Measurements from ENCODE around the gene GANAB. TPM values are rescaled to one million over a fixed set of nuclear protein-coding genes. Genes with fewer than 3 reads are reported as not detected.

Gene GANAB
- total RNA-seq, 1 experiment from 2014 or later: 274 TPM

GRCh38 chr11:62601122-62601371, 45.4 kb downstream of the GANAB start:
- Histone ChIP-seq H3K36me3 (ENCODE audit: low read depth, low read length) (peaks cover 30% of the 10 kb centered on the region), H3K4me1 (ENCODE audit: insufficient read depth, low read length) (peaks cover 21% of the 10 kb centered on the region), H3K4me3 (ENCODE audit: low read length) (peak overlapping the region; percentile 93), H3F3A (ENCODE audit: low read length, unreplicated experiment) (no peaks in the 10 kb centered on the region), H4K20me1 (ENCODE audit: low read length) (no peaks in the 10 kb centered on the region), H3K9ac (ENCODE audit: low read length) (peak overlapping the region; percentile 98), H3K27me3 (ENCODE audit: low read length) (no peaks in the 10 kb centered on the region), H2AFZ (ENCODE audit: low read length) (peak overlapping the region; percentile 88), H3K27ac (ENCODE audit: low read length) (peak overlapping the region; percentile 69), H3K4me2 (ENCODE audit: low read length) (peak overlapping the region; percentile 99), H3K9me2 (replicated peaks; ENCODE audit: low read length) (no peaks in the 10 kb centered on the region), H3K79me2 (ENCODE audit: low read length) (peaks cover 43% of the 10 kb centered on the region), H3K9me3 (ENCODE audit: low read length) (no peaks in the 10 kb centered on the region)
- ChIA-PET CTCF (interaction anchor here (0.5 to 1.7 kb wide), 4 partner anchors 10 to 176 kb away, joined by 3 to 7 read pairs (median 4); partner anchors contain the start of gene TUT1), POLR2A (ENCODE audit: unreplicated experiment) (interaction anchor here (1.1 to 1.7 kb wide), 3 partner anchors 9 to 64 kb away, joined by 5 to 29 read pairs (median 7); partner anchors contain the start of genes C11orf98, CSKMT, EEF1G and TUT1)
- no TSS peak for BruUV-seq (replicated peaks)
- TF ChIP-seq EZH2phosphoT487 (IDR thresholded peaks at IDR 0.05; ENCODE audit: borderline replicate concordance, low read length): no peak
- no peak for TF ChIP-seq EZH2 (IDR thresholded peaks at IDR 0.05; ENCODE audit: low read length, unreplicated experiment)
- no peak for TF ChIP-seq CTCF (conservative IDR thresholded peaks at IDR 0.05; ENCODE audit: low read depth, low read length)
- ATAC-seq (peak; percentile 21), DNase-seq (peak; percentile 35)
- intact Hi-C loops (cut with micrococcal nuclease): loop anchor here (5.0 kb wide), 1 partner anchor 71 kb away; the partner anchor contains the start of genes LBHD1 and UQCC3

GRCh38 chr11:62600367-62601121, 45.9 kb downstream of the GANAB start:
- peaks cover 21% of the 10 kb centered on the region for H3K4me1 ChIP-seq (ENCODE audit: insufficient read depth, low read length)
- H2AFZ ChIP-seq (ENCODE audit: low read length): peak overlapping the region; percentile 88
- DNase-seq (no peak), ATAC-seq (no peak)
- no peaks in the 10 kb centered on the region for H3F3A ChIP-seq (ENCODE audit: low read length, unreplicated experiment)
- H4K20me1 ChIP-seq (ENCODE audit: low read length): no peaks in the 10 kb centered on the region
- H3K36me3 ChIP-seq (ENCODE audit: low read depth, low read length): peaks cover 35% of the 10 kb centered on the region
- H3K4me2 ChIP-seq (ENCODE audit: low read length): peak overlapping the region; percentile 99
- intact Hi-C loops (cut with micrococcal nuclease): loop anchor here (5.0 kb wide), 1 partner anchor 72 kb away; the partner anchor contains the start of genes LBHD1 and UQCC3
- peak overlapping the region; percentile 93 for H3K4me3 ChIP-seq (ENCODE audit: low read length)
- ChIA-PET CTCF (interaction anchor here (1.0 to 1.7 kb wide), 2 partner anchors 11 to 176 kb away, joined by 3 to 7 read pairs; no protein-coding TSS in a partner anchor), POLR2A (ENCODE audit: unreplicated experiment) (interaction anchor here (1.7 kb wide), 1 partner anchor 9 kb away, joined by 29 read pairs; the partner anchor contains the start of gene TUT1)
- H3K9ac ChIP-seq (ENCODE audit: low read length): peak overlapping the region; percentile 98
- peaks cover 43% of the 10 kb centered on the region for H3K79me2 ChIP-seq (ENCODE audit: low read length)
- no peaks in the 10 kb centered on the region for H3K9me3 ChIP-seq (ENCODE audit: low read length)
- no TSS peak for BruUV-seq (replicated peaks)
- H3K27ac ChIP-seq (ENCODE audit: low read length): peak overlapping the region; percentile 69
- TF ChIP-seq EZH2 (IDR thresholded peaks at IDR 0.05; ENCODE audit: low read length, unreplicated experiment) (no peak), EZH2phosphoT487 (IDR thresholded peaks at IDR 0.05; ENCODE audit: borderline replicate concordance, low read length) (no peak)
- no peaks in the 10 kb centered on the region for H3K27me3 ChIP-seq (ENCODE audit: low read length)
- no peaks in the 10 kb centered on the region for H3K9me2 ChIP-seq (replicated peaks; ENCODE audit: low read length)

- peaks cover 42% of the 10 kb centered on the region for H3K36me3 ChIP-seq (ENCODE audit: low read depth, low read length)
- intact Hi-C loops (cut with micrococcal nuclease): loop anchor here (1.0 to 5.0 kb wide), 2 partner anchors 9 to 72 kb away; partner anchors contain the start of genes LBHD1, TUT1 and UQCC3
- BruUV-seq (replicated peaks): TSS peak; percentile 38
- H3F3A ChIP-seq (ENCODE audit: low read length, unreplicated experiment): no peaks in the 10 kb centered on the region
- no peaks in the 10 kb centered on the region for H3K27me3 ChIP-seq (ENCODE audit: low read length)
- H3K4me3 ChIP-seq (ENCODE audit: low read length): peak overlapping the region; percentile 93
- H3K9me3 ChIP-seq (ENCODE audit: low read length): no peaks in the 10 kb centered on the region
- no peaks in the 10 kb centered on the region for H4K20me1 ChIP-seq (ENCODE audit: low read length)
- no peak for DNase-seq
- peaks cover 43% of the 10 kb centered on the region for H3K79me2 ChIP-seq (ENCODE audit: low read length)
- no peak overlapping the region for H2AFZ ChIP-seq (ENCODE audit: low read length)
- peaks cover 21% of the 10 kb centered on the region for H3K4me1 ChIP-seq (ENCODE audit: insufficient read depth, low read length)
- H3K9me2 ChIP-seq (replicated peaks; ENCODE audit: low read length): no peaks in the 10 kb centered on the region
- ChIA-PET CTCF (interaction anchor here (1.0 kb wide), 1 partner anchor 12 kb away, joined by 3 read pairs; no protein-coding TSS in a partner anchor), POLR2A (ENCODE audit: unreplicated experiment) (interaction anchor here (0.6 kb wide), 1 partner anchor 69 kb away, joined by 10 read pairs; no protein-coding TSS in a partner anchor)
- no peak for TF ChIP-seq EZH2phosphoT487 (IDR thresholded peaks at IDR 0.05; ENCODE audit: borderline replicate concordance, low read length)
- TF ChIP-seq EZH2 (IDR thresholded peaks at IDR 0.05; ENCODE audit: low read length, unreplicated experiment): no peak
- no peak for TF ChIP-seq CTCF (conservative IDR thresholded peaks at IDR 0.05; ENCODE audit: low read depth, low read length)
- H3K4me2 ChIP-seq (ENCODE audit: low read length): peak overlapping the region; percentile 99
- no peak for ATAC-seq
- H3K9ac ChIP-seq (ENCODE audit: low read length): peak overlapping the region; percentile 98
- 0 out of 2 replicates have a peak overlapping the region, but pooled peaks have one; percentile 0 for H3K27ac ChIP-seq (ENCODE audit: low read length)
Measured at GRCh38 chr11:62599901-62600300, 46.5 kb downstream of the GANAB start.

All from PC-3 (cell line).